IPS-18c (cell line): ENCODE results near the gene OR10G3.

Experiments used
- H3K4me3 ChIP-seq: 2 replicates; pipeline ENCODE4 v1.7.0; 2013; ENCODE audit warnings: low read depth, mild to moderate bottlenecking, low read length, moderate library complexity; ENCODE audit not compliant: insufficient read depth
- H3K9me3 ChIP-seq: one replicate; pipeline ENCODE4 v1.6.1; 2013; ENCODE audit warnings: mild to moderate bottlenecking, low read length, moderate library complexity; ENCODE audit not compliant: control insufficient read depth, insufficient read depth

The OR10G3 gene

GRCh38 chr14:21520767-21521166 is 59.1 kb downstream of the OR10G3 start:
- H3K4me3 ChIP-seq, result no peak overlapping the region
- H3K9me3 ChIP-seq, result no peaks in the 10 kb centered on the region

DNA sequence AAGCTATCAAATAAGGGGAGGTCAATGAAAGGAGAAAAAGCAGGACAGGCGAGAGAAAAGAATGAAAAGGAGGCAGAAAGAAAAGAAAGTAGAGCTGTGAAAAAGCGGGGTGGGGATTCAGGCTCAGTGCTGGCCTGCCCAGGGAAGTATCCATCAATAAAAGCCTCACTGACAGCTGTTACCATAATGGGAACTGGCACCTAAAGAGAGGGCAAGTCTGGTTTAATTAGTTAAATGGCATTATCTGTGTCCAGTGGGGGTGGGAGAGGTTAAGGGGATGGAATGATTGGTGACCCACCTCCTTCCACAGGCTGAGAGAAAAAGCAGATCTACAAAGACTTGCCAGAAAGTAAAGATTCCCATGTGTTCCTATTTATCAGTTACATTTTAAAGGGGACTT is 61.2 kb downstream of the OR10G3 start:
- H3K4me3 ChIP-seq, result no peak overlapping the region

More for the DNA sequence above, 61.2 kb downstream of the OR10G3 start:
- no peaks in the 10 kb centered on the region for H3K9me3 ChIP-seq
